K562 (cell line): Measurements from ENCODE around the gene MAP3K4. TPM values are rescaled to one million over a fixed set of nuclear protein-coding genes. Genes with fewer than 3 reads are reported as not detected.

Source experiments
- ATAC-seq: fragments of 200-7000 bp; cut with Tn5 transposase; 3 replicates; pipeline ENCODE4 v1.9.1; 2020; ENCODE audit warnings: moderate library complexity
- BruUV-seq: library from RNA; stranded (reverse); fragments of 400-500 nt; replicated peaks from 2 replicates; lab custom pipeline; 2021; lab: Mats Ljungman, UMichigan
- CTCF ChIA-PET: fragments of 300-600 bp; formaldehyde crosslinking; extraction: SDS; loops from one replicate; lab custom pipeline; 2021; ENCODE audit warnings: low intra/inter-chr PET ratio; lab: Yijun Ruan, JAX
- POLR2A ChIA-PET: fragments of 300-600, 350-650 bp; sonication (Branson Sonifier 250); formaldehyde crosslinking; extraction: SDS; loops from one replicate; lab custom pipeline; 2021; ENCODE audit warnings: antibody characterized with exemption, inconsistent platforms; lab: Yijun Ruan, JAX
- DNase-seq, 4 experiments: peaks; one replicate each; pipeline versions ENCODE4 v3.0.0 to v3.0.0-alpha.2; 2011 to 2018; ENCODE audit warnings: low spot score in 3 of 4, mixed read lengths in 3 of 4; ENCODE audit errors: extremely low read depth in 1 of 4
- FAIRE-seq: peaks from 2 replicates; lab custom pipeline; 2011; peaks lifted over from hg19 to GRCh38; lab: Jason Lieb, UNC
- H2AFZ ChIP-seq: 2 replicates; pipeline ENCODE4 v1.6.0; 2011; ENCODE audit warnings: low read depth, low read length, control low read depth, inconsistent platforms
- H3K27ac ChIP-seq: fragments of 200-600 bp; 3 replicates; pipeline ENCODE4 v1.8.0; 2011; ENCODE audit warnings: low read depth, mild to moderate bottlenecking, control low read depth, inconsistent platforms, low read length, moderate library complexity, mixed read lengths; ENCODE audit errors: extremely low read depth
- H3K27me3 ChIP-seq, 2 experiments: fragments of 300-600 bp in 1 of 2; 2 replicates in 1 of 2; 3 replicates in 1 of 2; pipeline versions ENCODE4 v1.6.0 to v1.8.0; 2011; ENCODE audit warnings: inconsistent platforms in 2 of 2, low read length in 2 of 2, mild to moderate bottlenecking in 1 of 2, mixed read lengths in 1 of 2, moderate library complexity in 1 of 2; ENCODE audit not compliant: control insufficient read depth in 2 of 2, insufficient read depth in 2 of 2
- H3K36me3 ChIP-seq: fragments of 300-600 bp; 3 replicates; pipeline ENCODE4 v1.8.0; 2011; ENCODE audit warnings: mild to moderate bottlenecking, low read length, inconsistent platforms; ENCODE audit not compliant: control insufficient read depth, insufficient read depth
- H3K4me1 ChIP-seq, 2 experiments: fragments of 200-600 bp in 1 of 2; replicated peaks in 1 of 2; 2 replicates in 1 of 2; 3 replicates in 1 of 2; pipeline versions ENCODE4 v1.5.1 to v1.8.0; 2011; ENCODE audit warnings: inconsistent platforms in 2 of 2, low read length in 2 of 2, mild to moderate bottlenecking in 1 of 2, mixed read lengths in 1 of 2, moderate library complexity in 1 of 2; ENCODE audit not compliant: control insufficient read depth in 2 of 2, insufficient read depth in 2 of 2
- H3K4me2 ChIP-seq: 2 replicates; pipeline ENCODE4 v1.6.1; 2011; ENCODE audit warnings: low read length, control low read depth, inconsistent platforms, mixed read lengths; ENCODE audit not compliant: insufficient read depth
- H3K4me3 ChIP-seq: fragments of 200-600 bp; sonication (generic), shearing (Covaris generic); 2 replicates; pipeline ENCODE4 v1.5.1; 2016; ENCODE audit warnings: control low read depth, inconsistent platforms
- H3K79me2 ChIP-seq: fragments of 200-600 bp; 3 replicates; pipeline ENCODE4 v1.8.0; 2011; ENCODE audit warnings: low read length, inconsistent platforms; ENCODE audit not compliant: control insufficient read depth, insufficient read depth
- H3K9ac ChIP-seq, 2 experiments: 2 replicates each; pipeline versions ENCODE4 v1.6.0 to v1.6.1; 2011; ENCODE audit warnings: low read depth in 2 of 2, low read length in 2 of 2, control low read depth in 1 of 2, inconsistent platforms in 1 of 2, mild to moderate bottlenecking in 1 of 2, mixed read lengths in 1 of 2; ENCODE audit not compliant: insufficient read depth in 1 of 2
- H3K9me1 ChIP-seq: one replicate; pipeline ENCODE4 v1.6.0; 2011; ENCODE audit warnings: inconsistent platforms, mild to moderate bottlenecking, low read length, moderate library complexity; ENCODE audit not compliant: control insufficient read depth, insufficient read depth
- H3K9me3 ChIP-seq: replicated peaks from 2 replicates; pipeline ENCODE4 v1.5.1; 2011; ENCODE audit warnings: low read depth, low read length, inconsistent platforms; ENCODE audit not compliant: control insufficient read depth, insufficient read depth
- H4K20me1 ChIP-seq: replicated peaks from 2 replicates; pipeline ENCODE4 v1.6.1; 2011; ENCODE audit warnings: low read length, inconsistent platforms, mixed read lengths; ENCODE audit not compliant: control insufficient read depth, insufficient read depth
- CCAR2 ChIP-seq: fragments of 200-400 bp; formaldehyde crosslinking; IDR thresholded peaks from 2 replicates; pipeline ENCODE4 v1.6.1; 2017; ENCODE audit warnings: mild to moderate bottlenecking, low read depth, low read length
- CHD4 ChIP-seq: fragments of 200-600 bp; sonication (generic); IDR thresholded peaks from 3 replicates; pipeline ENCODE4 v1.6.1; 2012; ENCODE audit warnings: low read depth, mild to moderate bottlenecking, mixed read lengths, low read length, inconsistent platforms; ENCODE audit not compliant: insufficient read depth, insufficient replicate concordance, poor library complexity, severe bottlenecking
- HMGN3 ChIP-seq: IDR thresholded peaks from 2 replicates; pipeline ENCODE4 v1.6.1; 2011; ENCODE audit warnings: borderline replicate concordance, low read depth, mild to moderate bottlenecking, mixed read lengths, low read length; ENCODE audit not compliant: insufficient read length; ENCODE audit errors: extremely low read depth
- RBM15 ChIP-seq: fragments of 200-400 bp; formaldehyde crosslinking; IDR thresholded peaks from 2 replicates; pipeline ENCODE4 v1.6.1; 2018; ENCODE audit warnings: mild to moderate bottlenecking, low read length, moderate library complexity; ENCODE audit not compliant: insufficient read depth
- WGBS: fragments of 100-300 bp; shearing (Covaris generic); methylation state at CpG from one replicate; pipeline ENCODE4 v1.1.6; 2016; ENCODE audit warnings: low coverage, mixed read lengths; ENCODE audit not compliant: insufficient coverage; ENCODE audit errors: missing lambda C conversion rate; 5-methylcytosine and 5-hydroxymethylcytosine counted together
- in situ Hi-C: fragments of 300-500 bp; cut with MboI; formaldehyde crosslinking; loops from 4 replicates; pipeline ENCODE4 v1.15.0; 2018; ENCODE audit warnings: inconsistent platforms, mixed read lengths
- intact Hi-C: fragments of 100-400 bp; cut with micrococcal nuclease; formaldehyde crosslinking; loops from 2 replicates; pipeline ENCODE4 v1.14.2; 2022
- polyA plus RNA-seq, 8 experiments: library from polyadenylated mRNA; depleted of rRNA in 4 of 8; stranded (reverse) in 5 of 8; unstranded in 3 of 8; fragments of >200 nt; fragmentation: Nextera tagmentation in 2 of 8; fragmentation: Illumina TruSeq in 1 of 8; extraction: Ambion mirVana in 2 of 8; extraction: Trizol in 1 of 8; gene quantifications; 2 replicates each; pipeline versions ENCODE4 v1.2.1 to v1.2.3, GENCODE V29; 2011 to 2014; ENCODE audit warnings: inconsistent platforms in 1 of 8, missing spikeins in 1 of 8
- total RNA-seq, 7 experiments: library from RNA; depleted of rRNA in 6 of 7; stranded (reverse); fragments of >200 nt in 6 of 7; fragmentation: Illumina TruSeq in 2 of 7; extraction: Trizol in 2 of 7; gene quantifications; 2 replicates each; pipeline versions ENCODE4 v1.2.1 to v1.2.3, GENCODE V29; 2011 to 2021; ENCODE audit warnings: low replicate concordance in 1 of 7
- TF ChIP-seq, protein P1 (sequence below), 2 experiments: fragments of 450-650 bp in 1 of 2; sonication (generic) in 1 of 2; formaldehyde crosslinking in 1 of 2; IDR thresholded peaks; 2 replicates each; pipeline versions ENCODE4 v1.7.1 to v1.9.0; 2016 to 2022; ENCODE audit warnings: inconsistent platforms in 1 of 2, mild to moderate bottlenecking in 1 of 2, missing genetic modification reagents in 1 of 2
- TF ChIP-seq, protein P2 (sequence below): sonication (generic); formaldehyde crosslinking; IDR thresholded peaks from 2 replicates; pipeline ENCODE4 v1.8.1; 2023; ENCODE audit warnings: mild to moderate bottlenecking, missing genetic modification reagents
- TF ChIP-seq, protein P3 (sequence below): fragments of 450-650 bp; IDR thresholded peaks from 2 replicates; pipeline ENCODE4 v1.6.1; 2016; ENCODE audit warnings: antibody characterized with exemption

MAP3K4 gene
- total and polyA plus RNA-seq, 9 of the 15 experiments (the other 6 are each of a cell fraction or from before 2014, with no cell fraction given) = 21.0 to 77.2 (median 48.9) TPM

DNA sequence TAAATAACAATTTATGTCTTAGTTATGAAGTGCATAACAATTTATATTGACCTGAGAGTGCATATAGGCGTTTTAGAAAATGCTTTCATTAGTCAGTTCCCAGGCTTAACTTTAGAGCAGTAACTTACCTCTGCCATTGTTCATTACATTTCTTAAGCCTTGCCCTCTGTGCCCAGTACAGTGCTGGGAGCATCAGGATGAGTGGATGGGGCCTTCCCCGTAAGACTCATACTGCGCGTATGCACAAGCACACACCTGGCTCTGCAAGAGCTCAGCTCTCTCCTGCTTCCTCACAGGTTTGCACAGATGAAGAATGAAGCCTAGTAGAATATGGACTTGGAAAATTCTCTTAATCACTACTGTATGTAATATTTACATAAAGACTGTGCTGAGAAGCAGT is 125.0 kb downstream of the MAP3K4 start:
- no TSS peak for BruUV-seq
- no peaks in the 10 kb centered on the region for H3K79me2 ChIP-seq
- in situ Hi-C loops = no loop called here
- H3K9me3 ChIP-seq = no peaks in the 10 kb centered on the region; the same call in 1 of the 2 replicates
- FAIRE-seq (no peak), DNase-seq (no peak), ATAC-seq (peak; percentile 35; the same call in 2 of the 3 replicates)
- H3K9me1 ChIP-seq = no peaks in the 10 kb centered on the region
- no peaks in the 10 kb centered on the region; a peak in 1 of 5 replicates for H3K4me1 ChIP-seq
- no peaks in the 10 kb centered on the region for H3K27me3 ChIP-seq
- H3K9ac ChIP-seq = no peak overlapping the region
- H3K27ac ChIP-seq = no peak overlapping the region
- CTCF ChIA-PET = no interaction called here
- peaks cover 95% of the 10 kb centered on the region for H3K36me3 ChIP-seq
- no peaks in the 10 kb centered on the region for H4K20me1 ChIP-seq
- intact Hi-C loops = no loop called here
- POLR2A ChIA-PET = interaction anchor here (1.8 kb wide), 1 partner anchor 10 kb away, joined by 4 read pairs; no protein-coding TSS in a partner anchor
- H3K4me3 ChIP-seq = no peak overlapping the region
- H2AFZ ChIP-seq = no peak overlapping the region
- no peak overlapping the region for H3K4me2 ChIP-seq
- 85% methylated on average over 4 of the region's 4 CpGs for WGBS
- TF ChIP-seq CHD4 (no peak), RBM15 (no peak), HMGN3 (no peak), CCAR2 (no peak)
- TF ChIP-seq, protein P1, sequence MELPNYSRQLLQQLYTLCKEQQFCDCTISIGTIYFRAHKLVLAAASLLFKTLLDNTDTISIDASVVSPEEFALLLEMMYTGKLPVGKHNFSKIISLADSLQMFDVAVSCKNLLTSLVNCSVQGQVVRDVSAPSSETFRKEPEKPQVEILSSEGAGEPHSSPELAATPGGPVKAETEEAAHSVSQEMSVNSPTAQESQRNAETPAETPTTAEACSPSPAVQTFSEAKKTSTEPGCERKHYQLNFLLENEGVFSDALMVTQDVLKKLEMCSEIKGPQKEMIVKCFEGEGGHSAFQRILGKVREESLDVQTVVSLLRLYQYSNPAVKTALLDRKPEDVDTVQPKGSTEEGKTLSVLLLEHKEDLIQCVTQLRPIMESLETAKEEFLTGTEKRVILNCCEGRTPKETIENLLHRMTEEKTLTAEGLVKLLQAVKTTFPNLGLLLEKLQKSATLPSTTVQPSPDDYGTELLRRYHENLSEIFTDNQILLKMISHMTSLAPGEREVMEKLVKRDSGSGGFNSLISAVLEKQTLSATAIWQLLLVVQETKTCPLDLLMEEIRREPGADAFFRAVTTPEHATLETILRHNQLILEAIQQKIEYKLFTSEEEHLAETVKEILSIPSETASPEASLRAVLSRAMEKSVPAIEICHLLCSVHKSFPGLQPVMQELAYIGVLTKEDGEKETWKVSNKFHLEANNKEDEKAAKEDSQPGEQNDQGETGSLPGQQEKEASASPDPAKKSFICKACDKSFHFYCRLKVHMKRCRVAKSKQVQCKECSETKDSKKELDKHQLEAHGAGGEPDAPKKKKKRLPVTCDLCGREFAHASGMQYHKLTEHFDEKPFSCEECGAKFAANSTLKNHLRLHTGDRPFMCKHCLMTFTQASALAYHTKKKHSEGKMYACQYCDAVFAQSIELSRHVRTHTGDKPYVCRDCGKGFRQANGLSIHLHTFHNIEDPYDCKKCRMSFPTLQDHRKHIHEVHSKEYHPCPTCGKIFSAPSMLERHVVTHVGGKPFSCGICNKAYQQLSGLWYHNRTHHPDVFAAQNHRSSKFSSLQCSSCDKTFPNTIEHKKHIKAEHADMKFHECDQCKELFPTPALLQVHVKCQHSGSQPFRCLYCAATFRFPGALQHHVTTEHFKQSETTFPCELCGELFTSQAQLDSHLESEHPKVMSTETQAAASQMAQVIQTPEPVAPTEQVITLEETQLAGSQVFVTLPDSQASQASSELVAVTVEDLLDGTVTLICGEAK (IDR thresholded peaks at IDR 0.05) = no peak
- TF ChIP-seq, protein P1 (CRISPR knock-in tag; IDR thresholded peaks at IDR 0.05) = no peak
- TF ChIP-seq, protein P2, sequence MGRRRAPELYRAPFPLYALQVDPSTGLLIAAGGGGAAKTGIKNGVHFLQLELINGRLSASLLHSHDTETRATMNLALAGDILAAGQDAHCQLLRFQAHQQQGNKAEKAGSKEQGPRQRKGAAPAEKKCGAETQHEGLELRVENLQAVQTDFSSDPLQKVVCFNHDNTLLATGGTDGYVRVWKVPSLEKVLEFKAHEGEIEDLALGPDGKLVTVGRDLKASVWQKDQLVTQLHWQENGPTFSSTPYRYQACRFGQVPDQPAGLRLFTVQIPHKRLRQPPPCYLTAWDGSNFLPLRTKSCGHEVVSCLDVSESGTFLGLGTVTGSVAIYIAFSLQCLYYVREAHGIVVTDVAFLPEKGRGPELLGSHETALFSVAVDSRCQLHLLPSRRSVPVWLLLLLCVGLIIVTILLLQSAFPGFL (CRISPR knock-in tag) = no peak
- TF ChIP-seq, protein P3, sequence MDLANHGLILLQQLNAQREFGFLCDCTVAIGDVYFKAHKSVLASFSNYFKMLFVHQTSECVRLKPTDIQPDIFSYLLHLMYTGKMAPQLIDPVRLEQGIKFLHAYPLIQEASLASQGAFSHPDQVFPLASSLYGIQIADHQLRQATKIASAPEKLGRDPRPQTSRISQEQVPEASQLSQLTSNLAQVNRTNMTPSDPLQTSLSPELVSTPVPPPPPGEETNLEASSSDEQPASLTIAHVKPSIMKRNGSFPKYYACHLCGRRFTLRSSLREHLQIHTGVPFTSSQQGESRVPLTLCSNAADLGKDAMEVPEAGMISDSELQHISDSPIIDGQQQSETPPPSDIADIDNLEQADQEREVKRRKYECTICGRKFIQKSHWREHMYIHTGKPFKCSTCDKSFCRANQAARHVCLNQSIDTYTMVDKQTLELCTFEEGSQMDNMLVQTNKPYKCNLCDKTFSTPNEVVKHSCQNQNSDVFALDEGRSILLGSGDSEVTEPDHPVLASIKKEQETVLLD = no peak
